C4-2B (cell line): ENCODE data around the gene CHTOP.

ENCODE experiments used
- ZFX ChIP-seq: fragments of 450-650 bp; IDR thresholded peaks from 2 replicates; pipeline ENCODE4 v1.6.1; 2017
- TF ChIP-seq, protein P1 (sequence below): fragments of 450-650 bp; conservative IDR thresholded peaks from 2 replicates; pipeline ENCODE4 v1.5.1; 2017; ENCODE audit warnings: mild to moderate bottlenecking

- TF ChIP-seq, protein P1, sequence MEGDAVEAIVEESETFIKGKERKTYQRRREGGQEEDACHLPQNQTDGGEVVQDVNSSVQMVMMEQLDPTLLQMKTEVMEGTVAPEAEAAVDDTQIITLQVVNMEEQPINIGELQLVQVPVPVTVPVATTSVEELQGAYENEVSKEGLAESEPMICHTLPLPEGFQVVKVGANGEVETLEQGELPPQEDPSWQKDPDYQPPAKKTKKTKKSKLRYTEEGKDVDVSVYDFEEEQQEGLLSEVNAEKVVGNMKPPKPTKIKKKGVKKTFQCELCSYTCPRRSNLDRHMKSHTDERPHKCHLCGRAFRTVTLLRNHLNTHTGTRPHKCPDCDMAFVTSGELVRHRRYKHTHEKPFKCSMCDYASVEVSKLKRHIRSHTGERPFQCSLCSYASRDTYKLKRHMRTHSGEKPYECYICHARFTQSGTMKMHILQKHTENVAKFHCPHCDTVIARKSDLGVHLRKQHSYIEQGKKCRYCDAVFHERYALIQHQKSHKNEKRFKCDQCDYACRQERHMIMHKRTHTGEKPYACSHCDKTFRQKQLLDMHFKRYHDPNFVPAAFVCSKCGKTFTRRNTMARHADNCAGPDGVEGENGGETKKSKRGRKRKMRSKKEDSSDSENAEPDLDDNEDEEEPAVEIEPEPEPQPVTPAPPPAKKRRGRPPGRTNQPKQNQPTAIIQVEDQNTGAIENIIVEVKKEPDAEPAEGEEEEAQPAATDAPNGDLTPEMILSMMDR: no peak
- no peak for TF ChIP-seq ZFX
These were observed 24.9 kb upstream of the CHTOP start for GRCh38 chr1:153608742-153609584.
